Gastrocnemius medialis (tissue), 4 donors: ENCODE data around the gene OR51B2.
"Not testable (repeated sequence)": the region's sequence is repeated elsewhere in the genome, so short reads cannot be mapped to it uniquely, and the experiment has no call there.

Experiments used
- CTCF ChIP-seq, 5 experiments: fragments of 450-650 bp in 3 of 5; fragments of 200-600 bp in 2 of 5; sonication (generic) in 2 of 5; IDR thresholded peaks in 4 of 5; conservative IDR thresholded peaks in 1 of 5; 1 replicate in 4 of 5; 2 replicates in 1 of 5; pipeline ENCODE4 v1.5.1; 2016 to 2019; ENCODE audit warnings: antibody characterized with exemption in 5 of 5, mild to moderate bottlenecking in 3 of 5, moderate library complexity in 3 of 5
- POLR2A ChIP-seq, 2 donors: fragments of 450-650 bp; IDR thresholded peaks; one replicate each; pipeline ENCODE4 v1.6.1; 2017; ENCODE audit warnings: antibody characterized with exemption in 2 of 2, mild to moderate bottlenecking in 2 of 2, moderate library complexity in 2 of 2

DNA sequence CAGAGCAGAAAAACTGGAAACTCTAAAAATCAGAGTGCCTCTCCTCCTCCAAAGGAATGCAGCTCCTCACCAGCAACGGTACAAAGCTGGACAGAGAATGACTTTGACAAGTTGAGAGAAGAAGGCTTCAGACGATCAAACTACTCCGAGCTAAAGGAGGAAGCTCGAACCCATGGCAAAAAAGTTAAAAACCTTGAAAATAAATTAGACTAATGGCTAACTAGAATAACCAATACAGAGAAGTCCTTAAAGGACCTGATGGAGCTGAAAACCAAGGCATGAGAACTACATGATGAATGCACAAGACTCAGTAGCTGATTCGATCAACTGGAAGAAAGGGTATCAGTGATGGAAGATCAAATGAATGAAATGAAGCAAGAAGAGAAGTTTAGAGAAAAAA is 31.9 kb upstream of the OR51B2 start:
- TF ChIP-seq CTCF (IDR thresholded peaks at IDR 0.05 in 4 of 5, conservative IDR thresholded peaks at IDR 0.05 in 1 of 5); POLR2A (IDR thresholded peaks at IDR 0.05): not testable (repeated sequence)
